Inflammatory macrophage treated with lipopolysaccharide for 1 hour (primary cell): ENCODE data around the gene CAPRIN1.
A peak's percentile ranks its signal among the peaks of the same experiment; 100 is the strongest.
"Not testable (repeated sequence)": the region's sequence is repeated elsewhere in the genome, so short reads cannot be mapped to it uniquely, and the experiment has no call there.

Experiments used
- DNase-seq, 2 donors: peaks; one replicate each; pipeline ENCODE4 v3.0.0-alpha.2; 2020 to 2022

CAPRIN1 gene

DNA sequence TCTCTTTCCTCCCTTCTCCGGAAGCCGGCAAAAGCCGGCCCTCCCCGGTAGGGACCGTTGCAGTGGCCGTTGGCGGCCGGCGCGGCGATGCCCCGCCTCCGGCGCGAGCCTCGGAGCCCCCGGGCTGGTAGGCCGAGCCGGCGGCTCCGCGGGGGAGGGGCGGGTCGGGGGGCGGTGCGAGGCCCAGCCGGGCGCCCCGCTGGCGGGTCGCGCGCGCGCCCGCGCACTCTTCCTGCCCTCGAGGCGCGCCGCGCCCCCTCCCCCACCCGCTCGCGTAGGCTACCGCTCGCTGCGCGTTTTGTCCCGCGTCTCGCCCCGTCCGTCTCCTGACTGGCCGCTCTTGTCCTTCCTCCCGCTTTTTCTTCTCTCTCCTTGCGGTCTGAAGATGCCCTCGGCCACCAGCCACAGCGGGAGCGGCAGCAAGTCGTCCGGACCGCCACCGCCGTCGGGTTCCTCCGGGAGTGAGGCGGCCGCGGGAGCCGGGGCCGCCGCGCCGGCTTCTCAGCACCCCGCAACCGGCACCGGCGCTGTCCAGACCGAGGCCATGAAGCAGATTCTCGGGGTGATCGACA, 591 bp downstream of the CAPRIN1 start:
- peak; percentile 79 to 89 for DNase-seq

GRCh38 chr11:34052608-34053160, 1.2 kb downstream of the CAPRIN1 start:
- no peak for DNase-seq

- peak; percentile 79 to 81 for DNase-seq
Observed at GRCh38 chr11:34053161-34053686, 1.7 kb downstream of the CAPRIN1 start.

DNA sequence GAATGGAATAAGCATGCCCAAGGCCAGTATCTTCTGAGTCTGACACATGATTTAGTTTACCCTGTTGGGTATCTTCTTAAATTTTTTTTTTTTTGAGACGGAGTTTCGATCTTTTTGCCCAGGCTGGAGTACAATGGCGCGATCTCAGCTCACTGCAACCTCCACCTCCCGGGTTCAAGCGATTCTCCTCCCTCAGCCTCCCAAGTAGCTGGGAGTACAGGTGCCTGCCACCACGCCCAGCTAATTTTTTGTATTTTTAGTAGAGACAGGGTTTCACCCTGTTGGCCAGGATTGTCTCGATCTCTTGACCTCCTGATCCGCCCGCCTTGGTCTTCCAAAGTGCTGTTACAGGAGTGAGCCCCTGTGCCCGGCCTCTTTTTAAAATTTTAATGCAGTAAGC, 2.8 kb downstream of the CAPRIN1 start:
- DNase-seq, result not testable (repeated sequence)

GRCh38 chr11:34055218-34056000, 3.9 kb downstream of the CAPRIN1 start:
- no peak for DNase-seq

- DNase-seq, result no peak
Observed at GRCh38 chr11:34056672-34057071, 5.1 kb downstream of the CAPRIN1 start.

DNA sequence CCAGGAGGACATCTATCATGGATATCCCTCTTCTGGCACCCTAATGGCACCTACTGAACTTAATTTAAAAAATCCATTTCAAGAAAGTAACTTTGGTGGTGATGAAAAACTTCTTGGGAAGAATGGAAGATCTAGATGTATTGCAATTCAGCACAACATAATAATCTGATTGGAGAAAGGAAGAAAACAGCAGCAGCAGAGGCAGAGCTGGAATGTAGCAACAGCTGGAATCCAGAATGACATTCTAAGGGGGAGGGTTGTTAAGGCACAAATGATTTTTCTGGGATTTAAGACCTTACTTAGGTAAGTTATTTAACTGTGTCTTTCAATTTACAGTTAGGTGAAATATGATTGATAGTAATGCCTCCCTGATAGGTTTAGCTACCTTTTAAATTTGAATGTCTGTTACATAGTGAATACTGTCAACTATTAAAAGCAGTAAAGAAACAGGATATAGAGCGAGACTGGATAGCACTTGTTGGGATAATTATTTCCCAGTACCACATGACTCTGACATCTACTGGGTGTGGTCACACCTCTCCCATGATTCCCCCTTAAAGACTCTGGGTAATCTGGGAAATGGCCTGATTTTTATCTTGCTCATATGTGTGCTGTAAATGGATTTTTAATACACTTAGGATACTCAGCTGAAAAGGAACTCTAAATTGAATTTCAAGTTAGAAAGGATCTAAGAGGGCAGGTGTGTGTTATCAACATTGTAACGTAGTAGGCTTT, 11.7 kb downstream of the CAPRIN1 start:
- no peak for DNase-seq

DNA sequence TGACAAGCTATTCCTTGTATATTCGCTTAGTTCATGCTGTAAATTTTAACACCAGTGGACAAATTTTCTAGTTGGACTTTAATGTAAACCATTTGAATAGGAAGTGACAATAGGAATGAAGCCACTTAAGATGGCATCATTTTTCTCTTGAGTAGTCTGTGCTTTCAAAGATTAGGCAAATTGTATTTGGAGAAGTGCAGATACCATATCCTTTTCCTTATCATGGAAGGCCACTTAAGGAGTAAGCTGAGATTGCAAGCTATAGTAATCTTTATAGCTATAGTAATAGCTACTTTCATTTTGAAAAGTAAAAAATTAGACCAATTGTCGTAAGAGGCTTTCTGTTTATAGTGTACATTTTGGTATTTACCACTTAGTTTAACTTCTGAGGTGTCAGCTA, 12.8 kb downstream of the CAPRIN1 start:
- DNase-seq, result peak in 1 of 2 donors; percentile 29

DNA sequence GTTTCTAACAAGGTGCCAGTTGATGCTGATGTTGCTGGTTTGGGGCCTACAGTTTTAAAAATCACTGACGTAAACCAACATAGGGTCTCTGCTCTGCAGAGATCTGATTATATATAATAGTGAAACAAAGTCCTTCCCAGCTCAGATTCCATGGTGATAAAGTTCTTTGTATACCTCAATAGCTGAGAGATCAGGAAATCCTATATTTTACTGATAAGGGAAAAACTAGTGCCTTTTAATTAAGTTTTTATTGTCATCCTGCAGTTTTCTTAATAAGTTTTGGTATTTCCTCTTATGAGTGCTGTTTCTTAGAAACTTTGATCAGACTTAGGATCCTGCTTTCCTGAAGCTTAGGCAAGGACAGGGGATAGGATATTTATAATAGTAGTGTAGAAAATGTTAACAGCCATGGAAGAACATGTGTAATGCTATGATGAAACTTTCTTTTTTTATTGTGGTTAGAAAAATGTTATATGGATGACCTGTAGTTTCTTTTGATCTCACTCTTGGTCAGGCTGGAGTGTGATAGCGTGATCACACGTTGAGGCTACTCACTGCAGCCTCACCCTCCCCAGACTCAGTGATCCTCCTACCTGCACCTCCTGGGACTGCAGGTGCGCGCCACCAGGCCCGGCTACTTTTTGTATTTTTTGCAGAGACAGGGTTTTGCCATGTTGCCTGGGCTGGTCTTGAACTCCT, 14.1 kb downstream of the CAPRIN1 start:
- no peak for DNase-seq

DNA sequence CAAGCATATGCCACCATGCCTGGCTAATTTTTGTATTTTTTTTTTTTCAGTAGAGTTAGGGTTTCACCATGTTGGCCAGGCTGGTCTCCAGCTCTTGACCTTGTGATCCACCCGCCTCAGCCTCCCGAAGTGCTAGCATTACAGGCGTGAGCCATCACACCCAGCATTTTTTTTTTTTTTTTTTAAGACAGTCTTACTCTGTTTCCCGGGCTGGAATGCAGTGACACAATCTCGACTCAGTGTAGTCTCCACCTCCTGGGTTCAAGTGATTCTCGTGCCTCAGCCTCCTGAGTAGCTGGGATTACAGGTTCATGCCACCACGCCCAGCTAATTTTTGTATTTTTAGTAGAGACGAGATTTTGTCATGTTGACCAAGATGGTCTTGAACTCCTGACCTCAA, 15.2 kb downstream of the CAPRIN1 start:
- not testable (repeated sequence) for DNase-seq

DNA sequence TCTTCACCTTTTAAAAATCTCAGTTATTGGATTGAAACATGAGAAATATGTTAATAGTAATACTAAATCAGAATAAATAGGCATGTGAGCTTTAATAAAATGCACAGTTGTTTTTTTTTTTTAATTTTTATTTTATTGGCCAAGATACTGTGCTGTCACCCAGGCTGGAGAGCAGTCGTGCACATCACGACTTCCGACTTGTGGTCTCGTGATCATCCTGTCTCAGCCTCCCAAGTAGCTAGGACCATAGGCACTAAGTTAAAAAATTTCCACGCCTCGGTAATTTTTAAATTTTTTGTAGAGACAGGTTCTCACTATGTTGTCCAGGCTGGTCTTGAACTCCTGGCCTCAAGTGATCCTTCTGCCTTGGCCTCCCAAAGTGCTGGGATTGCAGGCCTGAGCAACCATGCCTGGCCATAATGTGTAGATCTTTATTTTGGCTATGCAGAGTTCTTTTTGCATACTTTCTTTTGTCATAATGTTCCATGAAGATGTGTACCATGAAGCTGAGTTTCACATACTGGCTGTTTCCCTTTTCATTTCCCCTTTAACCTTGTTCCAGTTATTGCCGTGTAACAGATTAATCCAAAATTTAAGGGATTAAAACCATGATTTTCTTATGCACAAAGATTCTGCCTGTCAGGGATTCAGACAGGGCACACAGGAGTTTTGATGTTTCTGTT, 16.0 kb downstream of the CAPRIN1 start:
- no peak for DNase-seq

DNA sequence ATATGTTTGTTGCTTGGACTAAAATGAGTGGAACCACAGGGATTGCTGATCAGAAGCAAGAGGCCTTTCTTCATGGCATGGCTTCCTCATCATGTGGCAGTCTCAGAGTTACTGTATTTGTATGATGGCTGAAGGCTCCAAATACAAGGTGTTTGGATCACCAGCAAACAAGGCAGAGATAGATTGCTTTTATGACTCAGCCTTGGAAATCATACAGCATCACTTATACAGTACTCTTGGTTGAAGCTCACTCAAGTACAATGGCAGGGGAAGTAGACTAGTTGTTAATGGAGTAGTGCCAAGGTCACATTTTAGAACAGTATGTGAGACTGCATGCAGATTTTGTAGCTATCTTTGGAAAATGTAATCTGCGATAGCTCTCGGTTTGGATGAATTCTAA, 16.6 kb downstream of the CAPRIN1 start:
- no peak for DNase-seq

DNA sequence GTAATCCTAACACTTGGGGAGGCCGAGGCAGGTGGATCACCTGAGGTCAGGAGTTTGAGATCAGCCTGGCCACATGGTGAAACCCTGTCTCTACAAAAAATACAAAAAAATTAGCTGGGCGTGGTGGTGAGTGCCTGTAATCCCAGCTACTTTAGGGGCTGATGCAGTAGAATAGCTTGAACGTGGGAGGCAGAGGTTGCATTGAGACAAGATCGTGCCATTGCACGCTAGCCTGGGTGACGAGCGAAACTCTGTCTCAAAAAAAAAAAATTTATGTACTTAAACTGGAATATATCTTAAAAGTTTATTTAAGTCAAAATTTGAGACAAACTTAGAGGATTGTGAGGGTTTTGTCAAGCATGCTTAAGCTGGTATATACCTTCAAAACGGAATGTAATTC, 19.8 kb downstream of the CAPRIN1 start:
- DNase-seq, result not testable (repeated sequence)

- no peak for DNase-seq
Observed at GRCh38 chr11:34072041-34072440, 20.5 kb downstream of the CAPRIN1 start.

DNA sequence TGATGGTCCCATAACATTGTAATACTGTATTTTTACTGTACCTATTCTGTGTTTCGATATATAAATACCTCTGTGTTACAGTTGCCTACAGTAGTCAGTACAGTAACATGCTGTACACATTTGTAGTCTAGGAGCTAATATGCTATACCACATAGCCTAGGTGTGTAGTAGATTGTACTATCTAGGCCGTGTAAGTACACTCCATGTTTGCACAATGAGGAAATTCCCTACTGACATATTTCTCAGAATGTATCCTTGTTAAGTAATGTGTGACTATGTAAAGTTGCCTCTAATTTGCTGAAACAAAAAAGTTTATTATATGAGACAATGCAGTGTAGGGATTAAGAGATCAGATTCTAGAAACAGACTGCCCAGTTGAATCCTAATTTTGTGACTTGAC, 21.3 kb downstream of the CAPRIN1 start:
- peak; percentile 53 to 74 for DNase-seq

GRCh38 chr11:34074391-34074790, 22.9 kb downstream of the CAPRIN1 start:
- DNase-seq, result no peak

DNA sequence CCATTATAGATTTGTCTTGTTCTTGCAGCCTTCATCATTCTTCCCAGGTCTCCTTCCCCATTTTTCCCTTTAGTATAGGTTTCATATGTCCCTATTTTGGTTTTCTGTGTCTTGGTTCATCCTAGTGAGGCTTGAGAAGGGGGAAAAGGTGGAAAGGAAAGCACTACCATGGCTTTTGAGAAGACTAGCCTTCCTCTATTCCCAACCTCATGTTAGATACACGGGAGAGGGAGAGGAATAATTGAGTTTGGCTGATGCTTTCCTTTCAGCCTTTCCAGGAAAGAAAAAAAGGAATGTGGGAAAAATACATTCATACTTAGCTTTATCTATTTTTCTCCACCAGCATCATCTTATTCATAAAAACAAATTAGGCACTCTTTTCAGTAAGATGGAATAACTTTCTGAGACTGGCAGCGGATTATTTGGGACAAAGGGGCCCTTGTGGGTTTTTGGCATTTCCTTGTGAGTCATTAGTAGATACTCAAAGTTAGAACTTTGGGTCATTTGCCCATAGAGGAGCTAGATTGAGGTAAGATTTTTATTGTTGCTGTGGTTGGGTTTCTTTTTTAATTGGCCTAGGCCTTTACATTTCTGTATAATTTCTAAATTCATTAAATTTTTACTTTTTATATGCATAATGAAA, 23.8 kb downstream of the CAPRIN1 start:
- no peak for DNase-seq

GRCh38 chr11:34080609-34081008, 29.1 kb downstream of the CAPRIN1 start:
- DNase-seq, result no peak

DNA sequence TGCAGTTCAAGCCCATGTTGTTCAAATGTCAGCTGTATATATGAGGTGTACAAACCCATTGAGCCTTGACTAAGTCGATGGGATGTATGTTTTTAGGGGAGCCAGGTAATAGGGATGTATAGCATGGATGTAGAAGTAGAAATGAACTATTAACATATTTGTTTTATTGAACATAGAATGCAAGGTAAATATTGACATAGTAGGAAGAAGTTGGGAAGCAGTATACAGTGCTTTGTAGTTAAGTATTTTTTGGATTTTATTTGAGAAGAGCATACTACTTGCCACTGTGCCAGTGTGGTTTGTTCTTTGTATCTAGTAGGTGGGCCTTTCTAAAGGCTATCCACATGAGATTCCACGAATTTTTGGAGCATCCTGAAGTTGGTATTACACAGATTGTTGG, 33.1 kb downstream of the CAPRIN1 start:
- no peak for DNase-seq

- peak; percentile 65 to 70 for DNase-seq
Observed at GRCh38 chr11:34086554-34087283, 35.2 kb downstream of the CAPRIN1 start.

- no peak for DNase-seq
Observed at GRCh38 chr11:34091825-34092224, 40.3 kb downstream of the CAPRIN1 start.
